Measurements from ENCODE around the gene HACD3.
"Not testable (repeated sequence)": the region's sequence is repeated elsewhere in the genome, so short reads cannot be mapped to it uniquely, and the experiment has no call there.

HACD3 gene

GRCh38 chr15:65530318-65531111 is at the start of gene HACD3:
Gene HACD3, plus strand, starts transcription at chr15:65530463. Its CDS starts 169 bp downstream, at chr15:65530632.
- peak; percentile 79 for DNase-seq (ENCODE audit: low read depth)

- no peak for DNase-seq (ENCODE audit: low read depth)
Measured at GRCh38 chr15:65484876-65485275, 45.4 kb upstream of the HACD3 start.

GRCh38 chr15:65494076-65494475 is 36.2 kb upstream of the HACD3 start:
- DNase-seq (ENCODE audit: low read depth), result no peak

GRCh38 chr15:65509321-65509720 is 20.9 kb upstream of the HACD3 start:
- DNase-seq (ENCODE audit: low read depth), result no peak

- DNase-seq (ENCODE audit: low read depth), result no peak
Measured at GRCh38 chr15:65512189-65512588, 18.1 kb upstream of the HACD3 start.

GRCh38 chr15:65512807-65513416 is 17.4 kb upstream of the HACD3 start:
- DNase-seq (ENCODE audit: low read depth), result no peak

- DNase-seq (ENCODE audit: low read depth), result peak; percentile 90
Measured at GRCh38 chr15:65516997-65517865, 13.0 kb upstream of the HACD3 start, which contains the start of gene DPP8. Gene DPP8, minus strand, starts transcription at chr15:65517689. Its CDS starts 5,136 bp downstream, at chr15:65512553.

GRCh38 chr15:65517866-65518207 is 12.4 kb upstream of the HACD3 start:
- DNase-seq (ENCODE audit: low read depth), result no peak

- no peak for DNase-seq (ENCODE audit: low read depth)
Measured at GRCh38 chr15:65518633-65519285, 11.5 kb upstream of the HACD3 start.

- DNase-seq (ENCODE audit: low read depth), result no peak
Measured at GRCh38 chr15:65521350-65521749, 8.9 kb upstream of the HACD3 start.

GRCh38 chr15:65524226-65524625 is 6.0 kb upstream of the HACD3 start:
- DNase-seq (ENCODE audit: low read depth), result no peak

- DNase-seq (ENCODE audit: low read depth), result no peak
Measured at GRCh38 chr15:65525622-65526021, 4.6 kb upstream of the HACD3 start.

GRCh38 chr15:65528461-65529060 is 1.7 kb upstream of the HACD3 start:
- no peak for DNase-seq (ENCODE audit: low read depth)

GRCh38 chr15:65529762-65530317 is 423 bp upstream of the HACD3 start:
- DNase-seq (ENCODE audit: low read depth), result no peak

- no peak for DNase-seq (ENCODE audit: low read depth)
Measured at GRCh38 chr15:65532738-65533051, 2.4 kb downstream of the HACD3 start.

GRCh38 chr15:65533057-65533756 is 2.9 kb downstream of the HACD3 start:
- DNase-seq (ENCODE audit: low read depth), result no peak

- no peak for DNase-seq (ENCODE audit: low read depth)
Measured at GRCh38 chr15:65535192-65535591, 4.9 kb downstream of the HACD3 start.

- no peak for DNase-seq (ENCODE audit: low read depth)
Measured at GRCh38 chr15:65540314-65540713, 10.1 kb downstream of the HACD3 start.

GRCh38 chr15:65541231-65541820 is 11.1 kb downstream of the HACD3 start:
- no peak for DNase-seq (ENCODE audit: low read depth)

GRCh38 chr15:65547841-65548240 is 17.6 kb downstream of the HACD3 start:
- no peak for DNase-seq (ENCODE audit: low read depth)

- DNase-seq (ENCODE audit: low read depth), result not testable (repeated sequence)
Measured at GRCh38 chr15:65549288-65549687, 19.0 kb downstream of the HACD3 start.

Data from T-helper 22 cell (primary cell).